ENCODE results near the gene SLC66A2.
"Not testable (repeated sequence)": the region's sequence is repeated elsewhere in the genome, so short reads cannot be mapped to it uniquely, and the experiment has no call there.

SLC66A2 gene

GRCh38 chr18:79951545-79952455 lies at the start of gene SLC66A2:
Gene SLC66A2 (minus strand): TSS chr18:79951653. CDS start chr18:79950926, 727 bp downstream.
- no peaks in the 10 kb centered on the region for H3K27me3 Mint-ChIP-seq
- peaks cover 14 to 19% of the 10 kb centered on the region in 2 donors for H3K36me3 Mint-ChIP-seq
- H3K4me1 Mint-ChIP-seq = peaks cover 30 to 46% of the 10 kb centered on the region in 2 donors
- H3K9me3 Mint-ChIP-seq = no peaks in the 10 kb centered on the region
- H3K27ac Mint-ChIP-seq = peak within 1 kb of the TSS; percentile 91
- peak within 1 kb of the TSS; percentile 88 for H3K4me3 Mint-ChIP-seq
- ATAC-seq (replicated peaks) = peak; percentile 82 to 85
- DNase-seq = peak; percentile 79

- Mint-ChIP-seq H3K27me3 (peaks cover 0 to 4% of the 10 kb centered on the region in 2 donors), H3K36me3 (peaks cover 11 to 15% of the 10 kb centered on the region in 2 donors), H3K4me3 (no peak overlapping the region), H3K9me3 (peaks cover 9% of the 10 kb centered on the region in 2 donors), H3K27ac (no peak overlapping the region), H3K4me1 (peaks cover 4 to 6% of the 10 kb centered on the region in 2 donors)
- DNase-seq = no peak
- ATAC-seq (replicated peaks) = no peak
These were observed 49.4 kb upstream of the SLC66A2 start for GRCh38 chr18:80000877-80001276.

GRCh38 chr18:79999701-80000100 lies 48.2 kb upstream of the SLC66A2 start:
- ATAC-seq (replicated peaks); H3K4me3 Mint-ChIP-seq; H3K27ac Mint-ChIP-seq; H3K27me3 Mint-ChIP-seq; H3K9me3 Mint-ChIP-seq; H3K4me1 Mint-ChIP-seq; DNase-seq: not testable (repeated sequence)
- peaks cover 11 to 17% of the 10 kb centered on the region in 2 donors for H3K36me3 Mint-ChIP-seq

- peaks cover 0 to 1% of the 10 kb centered on the region in 2 donors for H3K9me3 Mint-ChIP-seq
- DNase-seq = no peak
- no peak overlapping the region for H3K4me3 Mint-ChIP-seq
- peaks cover 3% of the 10 kb centered on the region in 2 donors for H3K36me3 Mint-ChIP-seq
- no peak overlapping the region for H3K27ac Mint-ChIP-seq
- ATAC-seq (replicated peaks) = no peak
- H3K4me1 Mint-ChIP-seq = peaks cover 8 to 12% of the 10 kb centered on the region in 2 donors
- H3K27me3 Mint-ChIP-seq = no peaks in the 10 kb centered on the region
These were observed 40.0 kb upstream of the SLC66A2 start for GRCh38 chr18:79991494-79991893.

- Mint-ChIP-seq H3K27ac (peak overlapping the region; percentile 99), H3K4me3 (peak overlapping the region; percentile 94 to 95), H3K9me3 (no peaks in the 10 kb centered on the region), H3K4me1 (peaks cover 13 to 29% of the 10 kb centered on the region in 2 donors), H3K27me3 (no peaks in the 10 kb centered on the region), H3K36me3 (peaks cover 6 to 12% of the 10 kb centered on the region in 2 donors)
- DNase-seq = no peak
- no peak for ATAC-seq (replicated peaks)
These were observed 37.7 kb upstream of the SLC66A2 start for GRCh38 chr18:79989195-79989497.

- H3K4me1 Mint-ChIP-seq = peaks cover 18 to 35% of the 10 kb centered on the region in 2 donors
- no peaks in the 10 kb centered on the region for H3K27me3 Mint-ChIP-seq
- H3K36me3 Mint-ChIP-seq = peaks cover 9 to 17% of the 10 kb centered on the region in 2 donors
- ATAC-seq (replicated peaks) = peak; percentile 98
- peak; percentile 81 for DNase-seq
- peak within 1 kb of the TSS; percentile 99 for H3K27ac Mint-ChIP-seq
- no peaks in the 10 kb centered on the region for H3K9me3 Mint-ChIP-seq
- H3K4me3 Mint-ChIP-seq = peak within 1 kb of the TSS; percentile 94 to 95
These were observed 37.2 kb upstream of the SLC66A2 start, which contains the start of gene TXNL4A for GRCh38 chr18:79988451-79989194. Gene TXNL4A (minus strand): TSS chr18:79988563. CDS start chr18:79988392, 171 bp downstream.

- DNase-seq = peak; percentile 57
- Mint-ChIP-seq H3K27me3 (no peaks in the 10 kb centered on the region), H3K4me1 (peaks cover 18 to 40% of the 10 kb centered on the region in 2 donors), H3K4me3 (peak overlapping the region; percentile 82 to 94), H3K9me3 (no peaks in the 10 kb centered on the region), H3K36me3 (peaks cover 10 to 20% of the 10 kb centered on the region in 2 donors), H3K27ac (peak overlapping the region; percentile 99)
- peak; percentile 76 to 79 for ATAC-seq (replicated peaks)
These were observed 36.6 kb upstream of the SLC66A2 start for GRCh38 chr18:79988071-79988450.

GRCh38 chr18:79987566-79987965 lies 36.1 kb upstream of the SLC66A2 start:
- Mint-ChIP-seq H3K36me3 (peaks cover 11 to 22% of the 10 kb centered on the region in 2 donors), H3K4me3 (peak overlapping the region; percentile 82 to 94), H3K4me1 (peaks cover 19 to 43% of the 10 kb centered on the region in 2 donors), H3K27ac (peak overlapping the region; percentile 99), H3K9me3 (no peaks in the 10 kb centered on the region), H3K27me3 (no peaks in the 10 kb centered on the region)
- DNase-seq (no peak), ATAC-seq (replicated peaks) (no peak)

GRCh38 chr18:79986726-79987125 lies 35.3 kb upstream of the SLC66A2 start:
- H3K36me3 Mint-ChIP-seq = peaks cover 19 to 31% of the 10 kb centered on the region in 2 donors
- H3K9me3 Mint-ChIP-seq = no peaks in the 10 kb centered on the region
- DNase-seq (no peak), ATAC-seq (replicated peaks) (no peak)
- no peaks in the 10 kb centered on the region for H3K27me3 Mint-ChIP-seq
- peak overlapping the region; percentile 82 to 94 for H3K4me3 Mint-ChIP-seq
- peaks cover 27 to 51% of the 10 kb centered on the region in 2 donors for H3K4me1 Mint-ChIP-seq
- peak overlapping the region; percentile 39 for H3K27ac Mint-ChIP-seq

- H3K4me1 Mint-ChIP-seq = peaks cover 33 to 56% of the 10 kb centered on the region in 2 donors
- no peak for ATAC-seq (replicated peaks)
- H3K36me3 Mint-ChIP-seq = peaks cover 21 to 33% of the 10 kb centered on the region in 2 donors
- no peaks in the 10 kb centered on the region for H3K27me3 Mint-ChIP-seq
- H3K4me3 Mint-ChIP-seq = no peak overlapping the region
- no peaks in the 10 kb centered on the region for H3K9me3 Mint-ChIP-seq
- no peak for DNase-seq
- H3K27ac Mint-ChIP-seq = no peak overlapping the region
These were observed 33.7 kb upstream of the SLC66A2 start for GRCh38 chr18:79985172-79985571.

GRCh38 chr18:79983793-79984192 lies 32.3 kb upstream of the SLC66A2 start:
- Mint-ChIP-seq H3K27me3 (no peaks in the 10 kb centered on the region), H3K4me3 (no peak overlapping the region), H3K36me3 (peaks cover 21 to 45% of the 10 kb centered on the region in 2 donors), H3K27ac (no peak overlapping the region), H3K4me1 (peaks cover 31 to 65% of the 10 kb centered on the region in 2 donors), H3K9me3 (no peaks in the 10 kb centered on the region)
- DNase-seq (no peak), ATAC-seq (replicated peaks) (no peak)

- DNase-seq (no peak), ATAC-seq (replicated peaks) (no peak)
- peaks cover 21 to 45% of the 10 kb centered on the region in 2 donors for H3K36me3 Mint-ChIP-seq
- H3K27ac Mint-ChIP-seq = no peak overlapping the region
- no peaks in the 10 kb centered on the region for H3K9me3 Mint-ChIP-seq
- H3K4me1 Mint-ChIP-seq = peaks cover 31 to 65% of the 10 kb centered on the region in 2 donors
- no peaks in the 10 kb centered on the region for H3K27me3 Mint-ChIP-seq
- H3K4me3 Mint-ChIP-seq = no peak overlapping the region
These were observed 31.8 kb upstream of the SLC66A2 start for GRCh38 chr18:79983253-79983652.

- ATAC-seq (replicated peaks) (peak in 1 of 2 donors; percentile 49), DNase-seq (no peak)
- Mint-ChIP-seq H3K4me1 (peaks cover 33 to 65% of the 10 kb centered on the region in 2 donors), H3K27ac (peak overlapping the region; percentile 63), H3K36me3 (peaks cover 25 to 49% of the 10 kb centered on the region in 2 donors), H3K27me3 (no peaks in the 10 kb centered on the region), H3K4me3 (no peak overlapping the region), H3K9me3 (no peaks in the 10 kb centered on the region)
These were observed 31.3 kb upstream of the SLC66A2 start for GRCh38 chr18:79982736-79983135.

GRCh38 chr18:79980585-79980984 lies 29.1 kb upstream of the SLC66A2 start:
- H3K36me3 Mint-ChIP-seq = peaks cover 24 to 57% of the 10 kb centered on the region in 2 donors
- ATAC-seq (replicated peaks) = no peak
- H3K4me3 Mint-ChIP-seq = no peak overlapping the region
- H3K27me3 Mint-ChIP-seq = no peaks in the 10 kb centered on the region
- no peak for DNase-seq
- H3K27ac Mint-ChIP-seq = no peak overlapping the region
- H3K9me3 Mint-ChIP-seq = no peaks in the 10 kb centered on the region
- peaks cover 25 to 51% of the 10 kb centered on the region in 2 donors for H3K4me1 Mint-ChIP-seq
